ENCODE measurements around the gene ARGLU1.
"Not testable (repeated sequence)": the region's sequence is repeated elsewhere in the genome, so short reads cannot be mapped to it uniquely, and the experiment has no call there.

Gene ARGLU1, protein sequence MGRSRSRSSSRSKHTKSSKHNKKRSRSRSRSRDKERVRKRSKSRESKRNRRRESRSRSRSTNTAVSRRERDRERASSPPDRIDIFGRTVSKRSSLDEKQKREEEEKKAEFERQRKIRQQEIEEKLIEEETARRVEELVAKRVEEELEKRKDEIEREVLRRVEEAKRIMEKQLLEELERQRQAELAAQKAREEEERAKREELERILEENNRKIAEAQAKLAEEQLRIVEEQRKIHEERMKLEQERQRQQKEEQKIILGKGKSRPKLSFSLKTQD

DNA sequence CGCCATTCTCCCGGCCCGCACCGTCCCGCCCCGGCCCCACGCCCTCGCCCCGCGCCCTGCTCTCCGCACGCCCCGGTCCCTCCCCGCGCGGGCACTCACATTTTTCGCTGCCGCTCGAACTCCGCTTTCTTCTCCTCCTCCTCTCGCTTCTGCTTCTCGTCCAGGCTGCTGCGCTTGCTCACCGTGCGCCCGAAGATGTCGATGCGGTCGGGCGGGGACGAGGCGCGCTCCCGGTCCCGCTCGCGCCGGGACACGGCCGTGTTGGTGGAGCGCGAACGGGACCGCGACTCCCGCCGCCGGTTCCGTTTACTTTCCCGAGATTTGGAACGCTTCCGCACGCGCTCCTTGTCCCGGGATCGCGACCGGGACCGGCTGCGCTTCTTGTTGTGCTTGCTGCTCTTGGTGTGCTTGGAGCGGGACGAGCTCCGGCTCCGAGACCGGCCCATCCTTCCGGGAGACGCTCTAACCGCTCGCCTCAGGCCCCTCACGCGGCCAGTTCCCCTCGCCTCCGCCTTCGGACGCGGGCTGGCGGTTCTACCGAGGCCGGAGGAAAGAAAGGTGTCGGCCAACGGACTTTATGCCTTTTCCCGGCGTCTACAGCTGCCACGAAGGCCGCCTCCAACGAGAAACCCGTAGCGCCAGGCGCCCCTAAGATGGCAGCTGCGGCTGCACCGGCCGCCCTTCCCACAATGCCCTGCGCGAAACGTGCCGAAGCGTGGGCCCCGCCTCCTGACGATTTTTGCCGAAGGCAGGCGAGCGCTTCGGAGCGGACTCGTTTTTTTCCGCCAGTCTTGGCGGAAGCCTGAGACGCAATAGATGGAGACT is at the start of gene ARGLU1:
ARGLU1 (minus strand) TSS at position 664 of the 825 bp plus-strand sequence; CDS start at position 446, 218 bp downstream.
- DNase-seq, result peak; percentile 79

DNA sequence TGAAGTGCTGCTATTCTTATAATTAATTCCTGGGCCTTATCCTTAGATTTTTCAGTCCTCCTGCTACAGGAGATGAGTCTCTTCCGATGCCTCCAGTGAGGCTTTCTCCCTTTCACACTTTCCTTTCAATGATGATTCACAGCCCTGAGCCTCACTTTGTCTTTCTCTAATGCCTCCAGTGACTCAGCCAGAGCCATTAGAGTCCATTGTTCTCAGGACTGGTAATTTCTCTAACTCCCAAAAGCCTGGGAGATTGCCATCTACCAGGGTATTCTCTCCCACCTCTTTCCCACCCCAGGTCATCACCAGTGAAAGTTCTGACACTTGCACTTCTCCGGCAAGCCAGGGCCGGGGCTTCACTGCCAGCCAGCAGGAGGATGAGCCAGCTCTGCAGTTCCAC is 49.6 kb upstream of the ARGLU1 start:
- DNase-seq, result no peak

DNA sequence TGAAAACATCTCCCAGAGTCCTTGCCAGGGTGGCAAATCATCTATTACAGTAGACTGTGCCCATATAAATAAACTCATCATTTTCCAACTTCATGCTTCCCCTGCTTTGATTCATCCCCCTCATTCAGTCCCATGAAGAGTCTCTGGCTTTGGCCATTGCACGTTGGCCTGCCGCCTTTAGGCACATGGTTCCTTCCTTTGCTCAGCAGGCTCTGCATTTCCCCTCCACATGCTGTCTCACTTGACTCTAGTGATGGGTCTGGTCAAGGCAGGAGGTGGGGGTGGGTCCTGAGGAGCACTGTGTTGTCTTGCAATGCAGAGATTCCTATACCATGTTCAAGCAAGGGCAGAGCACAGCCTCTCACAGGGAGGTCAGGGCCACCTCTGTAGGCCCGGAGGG is 48.8 kb upstream of the ARGLU1 start:
- DNase-seq, result no peak

DNA sequence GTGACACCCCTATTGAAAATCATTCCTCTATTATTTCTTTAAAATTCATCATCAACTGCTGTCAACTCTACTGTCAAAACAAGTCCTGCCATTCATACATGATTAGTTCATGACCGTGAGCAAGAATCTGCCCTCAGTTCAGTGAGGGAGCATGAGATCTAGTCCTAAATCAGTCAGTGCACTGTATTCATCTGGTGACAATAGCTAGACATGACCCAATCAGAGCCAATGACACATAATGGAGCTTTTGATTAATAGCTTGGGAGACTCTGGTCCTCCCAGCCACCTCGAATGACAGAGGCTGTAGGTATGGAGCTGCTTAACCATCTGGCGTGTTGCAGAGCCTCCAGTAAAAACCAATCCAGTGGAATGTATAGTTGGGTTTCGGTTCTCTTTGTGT is 46.9 kb upstream of the ARGLU1 start:
- DNase-seq, result no peak

DNA sequence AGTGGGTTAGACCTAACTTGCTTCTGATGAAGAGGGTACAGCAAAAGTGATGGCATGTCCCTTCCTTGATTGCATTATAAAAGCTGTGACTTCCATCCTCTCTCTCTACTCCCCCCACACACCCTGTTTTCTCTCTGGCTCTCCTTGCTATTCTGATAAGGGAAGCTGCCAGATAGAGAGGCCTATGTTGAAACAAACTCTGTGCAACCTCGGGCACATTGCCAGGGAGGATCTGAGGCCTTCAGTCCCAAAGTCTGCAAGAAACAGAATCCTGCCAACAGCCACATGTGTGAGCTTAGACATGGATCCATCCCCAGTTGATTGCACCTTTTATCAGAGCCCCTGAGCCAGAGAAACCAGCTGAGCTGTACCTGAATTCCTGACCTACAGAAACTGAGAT is 44.8 kb upstream of the ARGLU1 start:
- no peak for DNase-seq

DNA sequence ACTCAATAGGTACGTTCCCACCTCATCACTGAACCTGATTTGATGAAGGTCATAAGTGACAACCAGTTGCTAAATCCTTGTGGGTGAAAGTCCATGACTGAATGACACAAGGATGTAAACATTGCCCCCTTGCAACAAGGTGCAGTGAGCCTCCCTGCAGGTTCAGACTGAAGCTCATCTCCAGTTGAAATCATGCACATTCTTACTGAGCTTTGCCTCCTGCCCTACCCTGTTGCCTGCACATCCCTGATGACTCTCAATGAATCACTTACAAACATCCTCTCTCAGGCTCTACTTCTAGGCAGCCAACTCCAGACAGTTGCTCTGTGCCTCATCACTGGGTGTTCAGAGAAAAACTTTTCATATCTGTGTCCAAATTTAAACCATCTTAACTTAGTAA is 42.5 kb upstream of the ARGLU1 start:
- DNase-seq, result no peak

DNA sequence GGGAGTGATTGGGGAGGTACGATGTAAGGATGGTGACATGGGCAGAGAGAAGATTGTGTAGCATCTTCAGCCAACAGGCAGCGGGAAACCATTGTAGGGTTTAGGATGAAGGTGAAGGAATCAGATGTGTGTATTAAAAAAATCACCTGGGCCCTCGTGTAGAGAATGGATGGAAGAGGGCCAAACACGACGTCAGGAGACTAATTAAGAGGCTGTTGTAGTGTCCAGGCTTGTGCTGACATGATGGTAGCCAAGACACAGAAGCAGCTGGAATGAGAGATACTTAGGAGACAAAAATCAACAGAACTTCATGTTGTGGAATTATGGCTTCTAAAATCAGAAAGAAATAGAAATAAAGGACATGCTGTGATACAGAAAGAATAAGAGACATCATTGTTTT is 41.2 kb upstream of the ARGLU1 start:
- no peak for DNase-seq

DNA sequence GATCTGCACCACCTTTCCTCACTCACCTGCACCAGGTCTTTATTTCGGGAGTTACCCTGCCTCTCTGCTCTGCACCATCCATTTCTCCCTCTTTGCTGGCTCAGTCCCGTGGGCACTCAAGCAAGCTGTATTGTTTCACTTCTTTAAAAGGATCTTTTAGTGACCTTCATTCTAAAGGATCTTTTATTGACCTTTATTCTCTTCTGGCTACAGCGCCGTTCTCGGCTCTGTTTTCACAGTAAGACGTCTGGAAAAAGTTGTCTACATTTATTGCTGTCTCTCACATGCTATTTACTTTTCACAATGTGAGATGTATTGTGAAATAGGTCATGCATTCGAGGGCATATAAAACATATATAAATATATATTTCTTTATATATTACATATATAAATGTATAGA is 35.6 kb upstream of the ARGLU1 start:
- no peak for DNase-seq

DNA sequence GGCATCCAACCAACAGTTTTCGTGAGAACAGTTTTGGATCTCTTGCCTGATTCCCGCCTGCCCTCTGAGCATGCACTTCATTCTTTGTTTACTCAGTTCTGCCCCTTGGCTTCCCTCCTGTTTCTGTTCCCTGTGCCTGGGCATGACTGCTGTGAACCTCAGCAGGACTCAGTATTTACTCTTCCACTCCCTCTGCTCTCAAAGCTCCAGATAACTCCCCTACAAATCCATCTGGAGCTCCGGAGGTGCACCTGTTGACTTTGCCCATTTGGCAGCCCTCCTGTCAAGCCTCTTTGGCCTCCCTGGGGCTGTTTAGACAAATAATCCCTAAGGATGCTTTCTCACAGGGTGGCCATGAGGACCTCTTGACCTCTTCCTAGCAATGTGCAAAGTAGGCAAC is 34.2 kb upstream of the ARGLU1 start:
- DNase-seq, result no peak

DNA sequence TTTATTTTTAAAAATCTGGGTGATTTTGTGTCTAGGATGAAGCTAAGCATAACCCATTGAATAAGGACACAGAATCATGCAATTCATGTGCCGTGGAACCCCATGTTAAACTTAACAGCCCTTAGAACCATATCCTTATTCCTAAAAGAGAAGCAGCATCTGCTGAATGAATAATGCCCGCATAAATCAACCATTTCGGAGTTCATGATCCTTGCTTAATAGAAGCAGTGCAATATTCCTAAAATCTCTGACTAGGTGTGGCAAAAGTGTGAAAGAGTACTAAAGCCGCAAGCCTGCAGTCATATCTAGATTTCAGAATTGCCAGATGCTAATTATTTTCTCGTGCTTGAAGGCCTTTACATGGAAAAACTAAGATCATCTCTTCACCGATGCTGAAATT is 33.6 kb upstream of the ARGLU1 start:
- DNase-seq, result no peak

DNA sequence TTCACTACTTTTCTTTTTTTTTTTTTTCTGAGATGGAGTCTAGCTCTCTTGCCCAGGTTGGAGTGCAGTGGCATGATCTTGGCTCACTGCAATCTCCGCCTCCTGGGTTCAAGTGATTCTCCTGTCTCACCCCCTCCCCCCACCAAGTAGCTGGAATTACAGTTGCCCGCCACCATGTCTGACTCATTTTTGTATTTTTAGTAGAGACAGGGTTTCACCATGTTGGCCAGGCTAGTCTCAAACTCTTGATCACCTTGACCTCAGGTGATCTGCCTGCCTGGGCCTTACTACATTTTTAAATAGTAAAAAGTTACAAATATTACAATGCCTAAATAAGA is 32.8 kb upstream of the ARGLU1 start:
- DNase-seq, result not testable (repeated sequence)

DNA sequence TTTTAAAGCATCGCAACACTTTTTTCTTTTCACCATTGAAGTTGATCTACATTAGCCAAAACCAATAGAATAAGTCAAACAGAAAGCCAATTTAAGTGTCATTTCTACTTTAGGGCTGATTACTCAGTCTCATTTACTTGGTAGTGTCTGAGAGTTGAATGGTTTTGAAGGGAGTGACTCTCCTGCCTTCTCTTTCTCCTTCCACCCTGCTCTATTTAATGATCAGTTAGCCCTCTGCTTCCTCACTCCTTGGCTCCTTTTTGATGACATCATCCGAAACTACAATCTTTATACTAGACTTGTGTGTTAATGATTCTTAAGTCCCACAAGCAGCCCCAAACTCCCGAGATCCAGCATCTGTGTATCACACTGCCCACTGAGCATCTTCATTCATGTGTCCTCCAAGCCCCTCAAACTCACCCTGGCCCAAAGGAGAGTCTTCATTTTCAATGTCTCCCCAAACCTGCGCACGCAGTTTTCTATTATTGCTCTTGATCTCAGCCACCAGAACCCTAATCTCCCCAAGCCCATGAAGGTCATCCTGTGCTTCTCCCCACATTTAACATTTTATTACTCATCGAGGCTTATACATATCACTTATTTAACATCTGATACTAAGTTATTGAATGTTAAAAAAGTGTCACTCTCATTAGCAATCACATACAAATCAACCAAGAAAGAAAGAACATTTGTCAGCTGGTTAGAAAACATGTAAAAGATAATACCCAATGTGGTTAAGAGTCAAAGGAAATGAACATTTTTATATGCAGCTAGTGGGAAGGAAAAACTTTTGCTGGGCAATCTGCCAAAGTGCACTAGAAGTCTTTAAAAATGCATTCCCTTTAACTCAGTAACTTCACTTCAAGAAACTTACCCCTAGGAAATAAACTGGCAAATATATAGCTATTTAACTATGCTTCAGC is 32.2 kb upstream of the ARGLU1 start:
- DNase-seq, result no peak

DNA sequence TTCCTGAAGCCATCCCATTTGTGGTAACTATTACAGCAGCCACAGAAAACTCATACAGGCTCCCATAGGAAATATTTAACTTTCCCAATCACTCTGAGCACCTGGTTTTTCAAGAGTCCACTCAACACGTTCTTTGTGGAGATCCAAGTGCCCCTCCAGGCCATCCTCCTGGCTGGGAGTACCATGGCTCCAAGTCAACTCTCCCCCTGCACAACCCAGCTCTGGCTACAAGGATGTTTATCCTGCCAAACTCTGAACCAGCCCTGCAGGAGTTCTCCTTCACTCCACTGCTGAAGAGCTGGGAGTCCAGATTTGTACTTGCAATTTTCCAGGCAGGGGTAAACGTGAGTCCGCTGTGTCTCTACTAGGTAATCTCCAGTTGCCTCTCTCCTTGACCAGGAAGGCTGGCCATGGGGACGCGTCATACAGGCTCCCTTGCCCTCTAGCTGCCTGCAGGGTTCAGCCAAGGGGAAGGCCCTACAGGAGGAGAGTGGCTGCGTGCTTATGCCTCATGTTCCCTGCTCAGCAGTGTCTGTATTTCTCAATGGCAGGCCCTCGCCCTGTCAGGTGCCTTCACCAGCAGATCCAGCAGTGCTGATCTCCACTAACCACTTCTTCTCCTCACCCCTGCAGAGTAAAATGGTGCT is 29.9 kb upstream of the ARGLU1 start:
- no peak for DNase-seq

DNA sequence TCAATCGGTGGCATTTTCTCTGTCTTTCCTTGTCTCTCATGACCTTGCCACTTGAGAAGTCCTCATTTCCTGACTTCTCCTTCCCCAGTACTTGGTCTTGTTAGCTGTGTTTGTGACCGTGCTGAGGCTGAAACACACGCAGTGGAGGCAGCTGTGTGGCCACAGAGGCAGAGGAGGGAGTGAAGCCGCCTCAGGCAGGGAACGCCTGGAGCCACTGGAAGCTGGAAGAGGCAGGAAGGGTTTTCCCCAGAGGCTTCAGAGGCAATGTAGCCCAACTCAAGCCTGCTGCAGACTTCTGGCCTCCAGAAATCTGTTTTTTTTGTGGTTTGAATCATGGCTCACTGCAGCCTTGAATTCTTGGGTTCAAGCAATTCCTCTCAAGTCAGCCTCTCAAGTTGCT is 29.2 kb upstream of the ARGLU1 start:
- no peak for DNase-seq

DNA sequence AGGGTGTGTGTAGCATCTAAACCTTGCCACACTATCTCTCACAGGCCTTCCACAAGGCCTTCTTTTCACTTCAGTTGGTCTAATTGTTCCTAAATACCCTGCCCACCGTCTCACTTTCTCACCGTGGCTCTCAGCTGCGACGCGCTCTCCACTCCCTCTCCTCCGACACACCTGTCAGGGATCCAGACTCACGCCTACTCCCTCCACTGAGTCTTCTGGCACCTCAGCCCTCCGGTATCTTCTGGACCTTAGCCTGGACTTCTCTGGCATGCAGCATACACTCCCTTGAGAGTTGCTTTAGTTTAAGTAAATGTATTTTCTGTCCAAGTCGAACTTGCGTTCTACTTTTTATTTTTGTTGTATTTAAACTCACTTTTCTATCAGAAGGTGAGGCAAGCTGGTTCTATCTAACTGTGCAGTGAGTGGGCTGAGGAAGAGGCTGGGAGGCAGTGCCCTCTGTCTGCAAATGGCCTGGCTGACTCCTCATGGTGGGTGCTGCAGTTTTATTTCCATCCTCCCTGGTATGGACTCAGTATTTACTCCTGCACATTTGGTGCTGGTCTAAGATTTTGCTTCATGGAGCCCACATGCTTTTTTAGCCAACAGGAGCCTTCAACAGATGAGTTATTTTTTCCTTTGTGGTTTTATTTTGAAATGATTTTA is 28.5 kb upstream of the ARGLU1 start:
- no peak for DNase-seq

DNA sequence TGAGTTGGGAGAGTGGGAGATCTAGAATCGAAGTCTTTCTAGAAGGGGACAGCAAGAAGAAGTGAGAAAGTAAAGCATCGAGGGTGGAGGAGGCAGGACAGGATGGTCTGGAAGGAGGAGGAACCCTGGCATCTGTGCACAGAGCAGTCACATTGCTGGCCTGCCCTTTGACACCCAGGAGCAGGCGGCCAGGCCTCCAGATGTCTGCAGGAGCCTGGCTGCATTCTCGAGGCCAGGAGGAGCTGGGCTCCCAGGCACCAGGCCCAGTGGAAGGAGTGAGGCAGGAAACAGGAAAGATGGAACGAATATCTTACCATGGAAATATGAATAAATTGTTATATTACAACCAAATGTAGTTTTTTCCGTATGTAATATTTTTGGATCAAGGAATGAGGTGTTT is 27.7 kb upstream of the ARGLU1 start:
- no peak for DNase-seq

DNA sequence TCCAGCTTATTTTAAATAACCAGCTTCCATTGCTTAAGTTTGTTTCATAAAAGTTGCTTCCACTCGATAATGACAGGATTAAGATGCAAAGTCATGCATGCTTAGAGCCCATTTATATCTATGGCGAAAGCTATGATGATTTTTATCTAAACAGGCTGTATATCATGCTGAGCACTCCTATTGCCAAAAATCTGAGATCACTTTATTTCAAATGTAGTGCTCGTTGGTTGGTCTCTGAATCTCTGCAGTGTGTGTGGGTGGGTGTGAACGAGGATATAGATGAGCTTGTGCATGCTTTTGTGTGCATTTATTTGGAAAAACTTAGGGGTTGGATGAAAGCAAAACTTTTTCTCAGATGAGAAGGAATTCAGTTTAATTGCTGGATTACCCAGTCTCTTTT is 27.0 kb upstream of the ARGLU1 start:
- no peak for DNase-seq

DNA sequence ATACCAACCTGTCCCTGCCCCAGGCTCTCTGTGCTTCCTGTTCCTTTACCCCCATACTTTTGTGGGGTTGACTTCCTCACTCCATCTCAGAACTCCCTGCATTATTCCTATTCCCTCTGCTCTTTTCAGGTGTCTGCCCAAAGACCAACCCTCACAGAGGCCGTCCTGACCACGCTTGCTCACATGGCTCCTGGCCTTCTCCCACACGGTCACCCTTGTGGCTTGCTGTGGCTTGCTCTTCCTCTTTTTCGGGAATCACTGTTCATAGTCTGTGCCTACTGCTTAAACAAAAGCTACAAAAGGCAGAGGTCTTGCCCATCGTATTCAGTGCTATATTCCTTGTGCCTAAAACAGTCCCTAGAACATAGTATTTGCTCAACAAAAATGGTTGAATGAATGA is 25.2 kb upstream of the ARGLU1 start:
- no peak for DNase-seq

DNA sequence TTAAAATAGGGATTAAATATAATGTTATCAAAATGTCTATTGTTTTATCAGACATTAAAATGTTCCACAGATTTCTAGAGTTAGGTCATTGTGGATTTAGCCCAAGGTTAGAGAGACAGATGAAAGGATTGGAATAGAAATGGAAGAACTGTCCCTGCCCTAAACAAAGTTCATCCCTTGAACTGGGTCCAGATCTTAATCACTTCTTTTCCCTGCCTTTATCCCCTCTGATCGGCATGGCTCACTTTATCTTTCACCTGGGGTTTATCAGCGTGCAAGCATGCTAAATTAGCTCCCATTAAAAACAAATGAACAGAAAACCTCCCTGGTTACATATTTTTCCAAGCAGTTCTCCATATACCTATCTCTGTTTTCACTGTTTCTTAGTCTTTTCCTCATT is 23.4 kb upstream of the ARGLU1 start:
- no peak for DNase-seq

DNA sequence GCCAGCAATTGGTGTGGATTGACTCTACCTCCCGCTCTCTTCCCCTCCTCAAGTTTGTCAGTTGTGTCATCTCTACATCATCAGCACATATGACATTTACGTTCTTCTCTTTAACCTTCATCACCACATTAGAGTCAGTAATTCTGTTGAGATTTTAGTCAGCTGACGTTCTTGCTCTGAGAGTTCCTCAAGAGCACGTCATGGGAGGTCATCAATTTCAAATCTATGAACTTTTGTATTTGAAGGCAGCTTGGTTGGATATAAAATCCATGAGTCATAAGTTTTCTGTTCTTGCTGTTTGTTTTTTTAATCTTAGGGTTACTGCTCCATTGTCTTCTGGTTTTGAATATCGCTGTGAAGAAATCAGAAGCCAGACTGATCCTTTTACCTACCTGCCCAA is 21.8 kb upstream of the ARGLU1 start:
- DNase-seq, result no peak

DNA sequence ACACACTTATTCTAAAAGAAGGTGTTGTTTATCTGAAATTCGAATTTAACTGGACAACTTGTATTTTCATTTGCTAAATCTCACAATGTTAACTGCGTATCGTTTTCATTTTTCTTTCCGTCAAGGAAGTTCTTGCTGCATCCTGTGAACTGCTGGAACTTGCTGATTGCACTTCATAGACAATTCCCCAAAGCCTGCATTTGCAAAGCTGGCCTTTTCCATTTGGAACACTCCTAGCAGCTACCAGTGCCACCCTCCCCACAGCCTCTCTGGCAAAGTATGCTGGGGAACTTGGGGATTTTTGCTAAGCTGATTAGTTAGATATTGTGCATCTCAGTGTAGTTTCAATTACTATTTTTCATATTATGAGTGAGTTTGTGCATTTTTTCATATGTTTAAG is 20.4 kb upstream of the ARGLU1 start:
- DNase-seq, result no peak

DNA sequence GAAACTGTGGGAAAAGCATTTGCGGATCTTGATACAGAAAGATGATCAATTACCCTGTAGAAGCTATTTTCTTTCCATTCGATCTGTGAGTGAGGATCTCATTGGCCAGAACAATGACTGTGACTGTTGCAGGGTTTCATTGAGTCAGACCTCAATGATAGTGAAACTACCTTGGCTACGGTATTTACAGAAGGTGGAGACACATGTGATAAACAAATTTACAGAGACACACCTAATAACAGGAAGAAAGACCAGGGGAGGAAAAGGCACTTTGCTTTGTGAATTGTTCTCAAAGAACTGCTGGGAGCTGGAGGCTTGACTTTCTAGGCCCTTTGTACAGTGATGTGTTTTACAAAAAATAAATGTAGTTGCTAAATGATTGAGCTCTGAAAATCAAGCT is 19.9 kb upstream of the ARGLU1 start:
- no peak for DNase-seq

Data from GOT3 (cell line).